MCF 10A (cell line): ENCODE measurements around the gene DDA1. TPM values are rescaled to one million over a fixed set of nuclear protein-coding genes. Genes with fewer than 3 reads are reported as not detected.

Source experiments
- BruUV-seq: library from RNA; stranded (reverse); fragments of 400-500 nt; replicated peaks from 2 replicates; lab custom pipeline; 2021; lab: Mats Ljungman, UMichigan
- CTCF ChIA-PET: fragments of 300-600 bp; sonication (Branson Sonifier 250); formaldehyde crosslinking; extraction: SDS; loops from one replicate; lab custom pipeline; 2021; ENCODE audit warnings: antibody characterized with exemption, inconsistent platforms; lab: Yijun Ruan, JAX
- POLR2A ChIA-PET: fragments of 300-600, 350-650 bp; sonication (Branson Sonifier 250); formaldehyde crosslinking; extraction: SDS; loops from one replicate; lab custom pipeline; 2020; ENCODE audit warnings: antibody characterized with exemption, inconsistent platforms; lab: Yijun Ruan, JAX
- DNase-seq: peaks from one replicate; pipeline ENCODE4 v3.0.0-alpha.2; 2018; ENCODE audit not compliant: unreplicated experiment
- H3K27ac Mint-ChIP-seq: one replicate; pipeline ENCODE4 v1.8.0; 2022; ENCODE audit warnings: mild to moderate bottlenecking, low read depth, mixed read lengths; ENCODE audit not compliant: unreplicated experiment
- H3K27me3 Mint-ChIP-seq: one replicate; pipeline ENCODE4 v1.8.0; 2022; ENCODE audit warnings: mixed read lengths; ENCODE audit not compliant: insufficient read depth, unreplicated experiment
- H3K36me3 Mint-ChIP-seq: one replicate; pipeline ENCODE4 v1.8.0; 2022; ENCODE audit warnings: mild to moderate bottlenecking, moderate library complexity, mixed read lengths; ENCODE audit not compliant: insufficient read depth, unreplicated experiment
- H3K4me1 Mint-ChIP-seq: one replicate; pipeline ENCODE4 v1.8.0; 2022; ENCODE audit warnings: mixed read lengths; ENCODE audit not compliant: insufficient read depth, unreplicated experiment
- H3K4me3 Mint-ChIP-seq: one replicate; pipeline ENCODE4 v1.8.0; 2022; ENCODE audit warnings: mild to moderate bottlenecking, moderate library complexity, mixed read lengths; ENCODE audit not compliant: unreplicated experiment
- H3K9me3 Mint-ChIP-seq: one replicate; pipeline ENCODE4 v1.8.0; 2022; ENCODE audit warnings: mixed read lengths; ENCODE audit not compliant: unreplicated experiment
- CTCF ChIP-seq: fragments of 200-600 bp; IDR thresholded peaks from one replicate; pipeline ENCODE4 v1.8.0; 2022; ENCODE audit warnings: antibody characterized with exemption, mild to moderate bottlenecking; ENCODE audit not compliant: unreplicated experiment
- intact Hi-C: fragments of 100-400 bp; cut with micrococcal nuclease; formaldehyde crosslinking; loops from 2 replicates; pipeline ENCODE4 v1.14.1; 2022
- total RNA-seq: library from RNA; stranded (reverse); gene quantifications from 2 replicates; pipeline ENCODE4 v1.2.3, GENCODE V29; 2022

The DDA1 gene
- total RNA-seq, 1 experiment from 2014 or later: 57.4 TPM

GRCh38 chr19:17305216-17305516 is 4.2 kb upstream of the DDA1 start:
- intact Hi-C loops: loop anchor here (1.0 kb wide), 2 partner anchors 9 to 29 kb away; partner anchors contain the start of gene ANO8
- no peaks in the 10 kb centered on the region for H3K27me3 Mint-ChIP-seq
- H3K4me1 Mint-ChIP-seq: peaks cover 26% of the 10 kb centered on the region
- no peak for TF ChIP-seq CTCF
- peak overlapping the region; percentile 78 for H3K4me3 Mint-ChIP-seq
- H3K9me3 Mint-ChIP-seq: no peaks in the 10 kb centered on the region
- no peak for DNase-seq
- CTCF ChIA-PET: interaction anchor here (0.6 to 2.0 kb wide), 10 partner anchors 8 to 966 kb away, joined by 3 to 13 read pairs (median 4); no protein-coding TSS in a partner anchor
- peaks cover 16% of the 10 kb centered on the region for H3K36me3 Mint-ChIP-seq
- peak overlapping the region; percentile 55 for H3K27ac Mint-ChIP-seq
- POLR2A ChIA-PET: interaction anchor here (0.6 to 10.5 kb wide), 15 partner anchors 8 to 888 kb away, joined by 3 to 152 read pairs (median 4); partner anchors contain the start of genes ANO8, GTPBP3, MPV17L2 and MVB12A
- BruUV-seq: no TSS peak

- Mint-ChIP-seq H3K4me1 (peaks cover 32% of the 10 kb centered on the region), H3K36me3 (peaks cover 19% of the 10 kb centered on the region), H3K9me3 (no peaks in the 10 kb centered on the region), H3K27ac (peak within 1 kb of the TSS; percentile 55), H3K27me3 (no peaks in the 10 kb centered on the region), H3K4me3 (peak within 1 kb of the TSS; percentile 78)
- TF ChIP-seq CTCF: peak; percentile 62
- ChIA-PET POLR2A (interaction anchor here (0.6 to 10.5 kb wide), 25 partner anchors 9 to 887 kb away, joined by 3 to 152 read pairs (median 4); partner anchors contain the start of genes ANO8, GTPBP3, HAUS8 and MPV17L2), CTCF (interaction anchor here (0.6 to 2.0 kb wide), 14 partner anchors 9 to 967 kb away, joined by 3 to 13 read pairs (median 4); no protein-coding TSS in a partner anchor)
- intact Hi-C loops: loop anchor here (1.0 kb wide), 2 partner anchors 9 to 29 kb away; partner anchors contain the start of gene ANO8
- BruUV-seq: no TSS peak
- peak; percentile 100 for DNase-seq
Measured at GRCh38 chr19:17305517-17306284, 3.7 kb upstream of the DDA1 start, which contains the start of gene MRPL34. TSS of gene MRPL34 (plus strand) at chr19:17305872. CDS start at chr19:17305893, 21 bp downstream.

GRCh38 chr19:17306285-17306714 is 3.1 kb upstream of the DDA1 start:
- TSS peak; percentile 13 for BruUV-seq
- no peak for TF ChIP-seq CTCF
- POLR2A ChIA-PET: interaction anchor here (0.6 to 10.5 kb wide), 16 partner anchors 9 to 995 kb away, joined by 3 to 152 read pairs (median 4); partner anchors contain the start of genes ANO8, GTPBP3, HAUS8 and MVB12A
- Mint-ChIP-seq H3K9me3 (no peaks in the 10 kb centered on the region), H3K27me3 (no peaks in the 10 kb centered on the region), H3K36me3 (peaks cover 19% of the 10 kb centered on the region), H3K27ac (peak overlapping the region; percentile 39), H3K4me3 (peak overlapping the region; percentile 78), H3K4me1 (peaks cover 35% of the 10 kb centered on the region)
- intact Hi-C loops: no loop called here
- CTCF ChIA-PET: interaction anchor here (0.6 to 2.2 kb wide), 10 partner anchors 10 to 368 kb away, joined by 3 to 9 read pairs (median 4); no protein-coding TSS in a partner anchor
- no peak for DNase-seq
